Measurements from ENCODE around the gene BICRA.

DNA sequence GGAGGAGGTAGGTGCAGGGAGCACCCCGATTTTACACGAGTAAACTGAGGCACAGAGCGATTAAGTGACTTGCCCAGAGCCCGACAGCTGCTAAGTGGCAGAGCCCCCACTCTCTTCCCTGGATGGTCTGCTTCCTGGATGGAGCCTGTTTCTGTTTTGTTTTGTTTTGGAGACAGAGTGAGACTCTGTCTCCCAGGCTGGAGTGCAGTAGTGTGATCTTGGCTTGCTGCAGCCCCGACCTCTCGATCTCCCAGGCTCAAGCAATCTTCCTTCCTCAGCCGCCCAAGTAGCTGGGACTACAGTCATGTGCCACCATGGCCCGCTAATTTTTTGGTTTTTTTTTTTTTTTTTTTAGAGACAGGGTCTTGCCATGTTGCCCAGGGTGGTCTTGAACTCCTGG lies 17.3 kb downstream of the BICRA start:
- TF ChIP-seq, protein P1, sequence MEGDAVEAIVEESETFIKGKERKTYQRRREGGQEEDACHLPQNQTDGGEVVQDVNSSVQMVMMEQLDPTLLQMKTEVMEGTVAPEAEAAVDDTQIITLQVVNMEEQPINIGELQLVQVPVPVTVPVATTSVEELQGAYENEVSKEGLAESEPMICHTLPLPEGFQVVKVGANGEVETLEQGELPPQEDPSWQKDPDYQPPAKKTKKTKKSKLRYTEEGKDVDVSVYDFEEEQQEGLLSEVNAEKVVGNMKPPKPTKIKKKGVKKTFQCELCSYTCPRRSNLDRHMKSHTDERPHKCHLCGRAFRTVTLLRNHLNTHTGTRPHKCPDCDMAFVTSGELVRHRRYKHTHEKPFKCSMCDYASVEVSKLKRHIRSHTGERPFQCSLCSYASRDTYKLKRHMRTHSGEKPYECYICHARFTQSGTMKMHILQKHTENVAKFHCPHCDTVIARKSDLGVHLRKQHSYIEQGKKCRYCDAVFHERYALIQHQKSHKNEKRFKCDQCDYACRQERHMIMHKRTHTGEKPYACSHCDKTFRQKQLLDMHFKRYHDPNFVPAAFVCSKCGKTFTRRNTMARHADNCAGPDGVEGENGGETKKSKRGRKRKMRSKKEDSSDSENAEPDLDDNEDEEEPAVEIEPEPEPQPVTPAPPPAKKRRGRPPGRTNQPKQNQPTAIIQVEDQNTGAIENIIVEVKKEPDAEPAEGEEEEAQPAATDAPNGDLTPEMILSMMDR (conservative IDR thresholded peaks at IDR 0.05; ENCODE audit: low read depth, low read length), result no peak
- TF ChIP-seq MXI1 (IDR thresholded peaks at IDR 0.05; ENCODE audit: borderline replicate concordance, low read depth, low read length) (no peak), RFX5 (IDR thresholded peaks at IDR 0.05; ENCODE audit: low read depth, low read length) (no peak)
- TF ChIP-seq, protein P2, sequence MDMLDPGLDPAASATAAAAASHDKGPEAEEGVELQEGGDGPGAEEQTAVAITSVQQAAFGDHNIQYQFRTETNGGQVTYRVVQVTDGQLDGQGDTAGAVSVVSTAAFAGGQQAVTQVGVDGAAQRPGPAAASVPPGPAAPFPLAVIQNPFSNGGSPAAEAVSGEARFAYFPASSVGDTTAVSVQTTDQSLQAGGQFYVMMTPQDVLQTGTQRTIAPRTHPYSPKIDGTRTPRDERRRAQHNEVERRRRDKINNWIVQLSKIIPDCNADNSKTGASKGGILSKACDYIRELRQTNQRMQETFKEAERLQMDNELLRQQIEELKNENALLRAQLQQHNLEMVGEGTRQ (IDR thresholded peaks at IDR 0.05; ENCODE audit: low read depth, low read length), result no peak
